ENCODE measurements around the gene NES.
A peak's percentile ranks its signal among the peaks of the same experiment; 100 is the strongest.

The NES gene

DNA sequence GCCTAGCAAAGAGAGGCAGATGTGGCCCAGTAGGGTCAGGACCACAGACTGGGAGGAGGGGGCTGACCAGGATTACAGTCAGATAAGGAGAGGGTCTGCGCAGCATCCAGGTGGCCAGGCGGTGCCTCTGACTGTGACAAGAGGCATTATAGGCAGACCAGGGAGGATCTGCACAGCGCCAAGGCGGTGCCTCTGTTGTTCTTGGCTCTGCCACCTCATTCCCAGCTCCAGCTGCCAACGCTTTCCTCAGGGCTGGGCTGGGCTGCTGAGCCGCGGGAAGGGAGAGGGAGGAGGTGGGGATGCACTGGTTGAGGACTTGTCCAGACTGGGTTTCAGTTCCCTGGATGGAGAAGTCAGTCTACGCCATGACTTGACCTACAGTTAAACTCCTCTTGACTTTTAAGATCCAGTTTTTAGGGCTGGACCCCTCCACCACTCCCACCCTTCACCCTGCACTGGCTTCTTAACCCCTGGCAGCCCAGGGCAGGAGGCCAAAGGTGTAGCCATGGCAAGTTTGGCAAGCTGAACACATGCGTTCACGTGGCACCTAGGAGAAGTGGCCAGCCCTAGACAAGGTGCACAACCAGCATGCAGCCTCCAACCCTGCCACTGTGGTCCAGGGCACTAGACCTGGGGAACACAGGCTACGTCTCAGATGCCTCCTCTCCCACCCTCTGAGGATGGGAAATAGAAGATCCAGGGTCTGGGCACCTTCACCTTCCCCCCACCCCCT lies 32.7 kb upstream of the NES start (continued):
- TF ChIP-seq ZNF112 (tag by site-specific recombination; IDR thresholded peaks at IDR 0.05) (no peak), ZNF302 (tag by site-specific recombination; IDR thresholded peaks at IDR 0.05; ENCODE audit: low read depth) (no peak), ZNF529 (tag by site-specific recombination; IDR thresholded peaks at IDR 0.05; ENCODE audit: insufficient replicate concordance) (no peak), SP7 (tag by site-specific recombination; IDR thresholded peaks at IDR 0.05) (0 out of 2 replicates have a peak, but pooled peaks have one; percentile 34), SCRT2 (tag by site-specific recombination; IDR thresholded peaks at IDR 0.05) (no peak), ZNF2 (tag by site-specific recombination; IDR thresholded peaks at IDR 0.05) (no peak), ZBTB7A (tag by site-specific recombination; IDR thresholded peaks at IDR 0.05; ENCODE audit: low read depth) (no peak), ZNF426 (tag by site-specific recombination; IDR thresholded peaks at IDR 0.05) (no peak), ZNF366 (tag by site-specific recombination; conservative IDR thresholded peaks at IDR 0.05) (no peak), YY2 (tag by site-specific recombination; IDR thresholded peaks at IDR 0.05) (no peak), ZNF530 (tag by site-specific recombination; IDR thresholded peaks at IDR 0.05; ENCODE audit: low read depth) (no peak), ZFHX2 (tag by site-specific recombination; conservative IDR thresholded peaks at IDR 0.05) (0 out of 2 replicates have a peak, but pooled peaks have one; percentile 44), ZNF837 (tag by site-specific recombination; IDR thresholded peaks at IDR 0.05) (no peak), ZNF223 (tag by site-specific recombination; IDR thresholded peaks at IDR 0.05) (no peak), ZNF514 (tag by site-specific recombination; IDR thresholded peaks at IDR 0.05) (no peak), BCL11B (tag by site-specific recombination; IDR thresholded peaks at IDR 0.05; ENCODE audit: low read depth) (no peak), ZNF155 (tag by site-specific recombination; IDR thresholded peaks at IDR 0.05) (no peak), ZNF37A (tag by site-specific recombination; IDR thresholded peaks at IDR 0.05) (no peak), ZNF175 (tag by site-specific recombination; IDR thresholded peaks at IDR 0.05) (no peak), ZNF544 (tag by site-specific recombination; IDR thresholded peaks at IDR 0.05) (no peak), MZF1 (tag by site-specific recombination; IDR thresholded peaks at IDR 0.05; ENCODE audit: borderline replicate concordance) (no peak), ZNF747 (tag by site-specific recombination; IDR thresholded peaks at IDR 0.05) (no peak), KLF10 (tag by site-specific recombination; IDR thresholded peaks at IDR 0.05) (no peak), ZNF292 (tag by site-specific recombination; IDR thresholded peaks at IDR 0.05; ENCODE audit: borderline replicate concordance, low read depth) (no peak), ZNF707 (tag by site-specific recombination; IDR thresholded peaks at IDR 0.05) (no peak)
- TF ChIP-seq, protein P1, sequence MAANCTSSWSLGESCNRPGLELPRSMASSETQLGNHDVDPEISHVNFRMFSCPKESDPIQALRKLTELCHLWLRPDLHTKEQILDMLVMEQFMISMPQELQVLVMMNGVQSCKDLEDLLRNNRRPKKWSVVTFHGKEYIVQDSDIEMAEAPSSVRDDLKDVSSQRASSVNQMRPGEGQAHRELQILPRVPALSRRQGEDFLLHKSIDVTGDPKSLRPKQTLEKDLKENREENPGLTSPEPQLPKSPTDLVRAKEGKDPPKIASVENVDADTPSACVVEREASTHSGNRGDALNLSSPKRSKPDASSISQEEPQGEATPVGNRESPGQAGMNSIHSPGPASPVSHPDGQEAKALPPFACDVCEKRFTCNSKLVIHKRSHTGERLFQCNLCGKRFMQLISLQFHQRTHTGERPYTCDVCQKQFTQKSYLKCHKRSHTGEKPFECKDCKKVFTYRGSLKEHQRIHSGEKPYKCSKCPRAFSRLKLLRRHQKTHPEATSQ (tag by site-specific recombination; IDR thresholded peaks at IDR 0.05): no peak
- TF ChIP-seq, protein P2, sequence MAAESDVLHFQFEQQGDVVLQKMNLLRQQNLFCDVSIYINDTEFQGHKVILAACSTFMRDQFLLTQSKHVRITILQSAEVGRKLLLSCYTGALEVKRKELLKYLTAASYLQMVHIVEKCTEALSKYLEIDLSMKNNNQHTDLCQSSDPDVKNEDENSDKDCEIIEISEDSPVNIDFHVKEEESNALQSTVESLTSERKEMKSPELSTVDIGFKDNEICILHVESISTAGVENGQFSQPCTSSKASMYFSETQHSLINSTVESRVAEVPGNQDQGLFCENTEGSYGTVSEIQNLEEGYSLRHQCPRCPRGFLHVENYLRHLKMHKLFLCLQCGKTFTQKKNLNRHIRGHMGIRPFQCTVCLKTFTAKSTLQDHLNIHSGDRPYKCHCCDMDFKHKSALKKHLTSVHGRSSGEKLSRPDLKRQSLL (tag by site-specific recombination; IDR thresholded peaks at IDR 0.05): peak; percentile 30; the same call in 1 of the 2 replicates
- TF ChIP-seq, protein P3, sequence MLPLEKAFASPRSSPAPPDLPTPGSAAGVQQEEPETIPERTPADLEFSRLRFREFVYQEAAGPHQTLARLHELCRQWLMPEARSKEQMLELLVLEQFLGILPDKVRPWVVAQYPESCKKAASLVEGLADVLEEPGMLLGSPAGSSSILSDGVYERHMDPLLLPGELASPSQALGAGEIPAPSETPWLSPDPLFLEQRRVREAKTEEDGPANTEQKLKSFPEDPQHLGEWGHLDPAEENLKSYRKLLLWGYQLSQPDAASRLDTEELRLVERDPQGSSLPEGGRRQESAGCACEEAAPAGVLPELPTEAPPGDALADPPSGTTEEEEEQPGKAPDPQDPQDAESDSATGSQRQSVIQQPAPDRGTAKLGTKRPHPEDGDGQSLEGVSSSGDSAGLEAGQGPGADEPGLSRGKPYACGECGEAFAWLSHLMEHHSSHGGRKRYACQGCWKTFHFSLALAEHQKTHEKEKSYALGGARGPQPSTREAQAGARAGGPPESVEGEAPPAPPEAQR (tag by site-specific recombination; IDR thresholded peaks at IDR 0.05): no peak
- TF ChIP-seq, protein P4, sequence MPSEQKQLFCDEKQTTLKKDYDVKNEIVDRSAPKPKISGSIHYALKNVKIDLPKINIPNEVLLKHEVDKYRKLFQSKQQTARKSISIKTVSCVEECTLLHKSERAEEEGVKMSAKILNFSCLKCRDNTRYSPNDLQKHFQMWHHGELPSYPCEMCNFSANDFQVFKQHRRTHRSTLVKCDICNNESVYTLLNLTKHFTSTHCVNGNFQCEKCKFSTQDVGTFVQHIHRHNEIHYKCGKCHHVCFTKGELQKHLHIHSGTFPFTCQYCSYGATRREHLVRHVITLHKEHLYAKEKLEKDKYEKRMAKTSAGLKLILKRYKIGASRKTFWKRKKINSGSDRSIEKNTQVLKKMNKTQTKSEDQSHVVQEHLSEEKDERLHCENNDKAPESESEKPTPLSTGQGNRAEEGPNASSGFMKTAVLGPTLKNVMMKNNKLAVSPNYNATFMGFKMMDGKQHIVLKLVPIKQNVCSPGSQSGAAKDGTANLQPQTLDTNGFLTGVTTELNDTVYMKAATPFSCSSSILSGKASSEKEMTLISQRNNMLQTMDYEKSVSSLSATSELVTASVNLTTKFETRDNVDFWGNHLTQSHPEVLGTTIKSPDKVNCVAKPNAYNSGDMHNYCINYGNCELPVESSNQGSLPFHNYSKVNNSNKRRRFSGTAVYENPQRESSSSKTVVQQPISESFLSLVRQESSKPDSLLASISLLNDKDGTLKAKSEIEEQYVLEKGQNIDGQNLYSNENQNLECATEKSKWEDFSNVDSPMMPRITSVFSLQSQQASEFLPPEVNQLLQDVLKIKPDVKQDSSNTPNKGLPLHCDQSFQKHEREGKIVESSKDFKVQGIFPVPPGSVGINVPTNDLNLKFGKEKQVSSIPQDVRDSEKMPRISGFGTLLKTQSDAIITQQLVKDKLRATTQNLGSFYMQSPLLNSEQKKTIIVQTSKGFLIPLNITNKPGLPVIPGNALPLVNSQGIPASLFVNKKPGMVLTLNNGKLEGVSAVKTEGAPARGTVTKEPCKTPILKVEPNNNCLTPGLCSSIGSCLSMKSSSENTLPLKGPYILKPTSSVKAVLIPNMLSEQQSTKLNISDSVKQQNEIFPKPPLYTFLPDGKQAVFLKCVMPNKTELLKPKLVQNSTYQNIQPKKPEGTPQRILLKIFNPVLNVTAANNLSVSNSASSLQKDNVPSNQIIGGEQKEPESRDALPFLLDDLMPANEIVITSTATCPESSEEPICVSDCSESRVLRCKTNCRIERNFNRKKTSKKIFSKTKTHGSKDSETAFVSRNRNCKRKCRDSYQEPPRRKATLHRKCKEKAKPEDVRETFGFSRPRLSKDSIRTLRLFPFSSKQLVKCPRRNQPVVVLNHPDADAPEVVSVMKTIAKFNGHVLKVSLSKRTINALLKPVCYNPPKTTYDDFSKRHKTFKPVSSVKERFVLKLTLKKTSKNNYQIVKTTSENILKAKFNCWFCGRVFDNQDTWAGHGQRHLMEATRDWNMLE (tag by site-specific recombination; conservative IDR thresholded peaks at IDR 0.05; ENCODE audit: low read depth): no peak
- TF ChIP-seq, protein P5, sequence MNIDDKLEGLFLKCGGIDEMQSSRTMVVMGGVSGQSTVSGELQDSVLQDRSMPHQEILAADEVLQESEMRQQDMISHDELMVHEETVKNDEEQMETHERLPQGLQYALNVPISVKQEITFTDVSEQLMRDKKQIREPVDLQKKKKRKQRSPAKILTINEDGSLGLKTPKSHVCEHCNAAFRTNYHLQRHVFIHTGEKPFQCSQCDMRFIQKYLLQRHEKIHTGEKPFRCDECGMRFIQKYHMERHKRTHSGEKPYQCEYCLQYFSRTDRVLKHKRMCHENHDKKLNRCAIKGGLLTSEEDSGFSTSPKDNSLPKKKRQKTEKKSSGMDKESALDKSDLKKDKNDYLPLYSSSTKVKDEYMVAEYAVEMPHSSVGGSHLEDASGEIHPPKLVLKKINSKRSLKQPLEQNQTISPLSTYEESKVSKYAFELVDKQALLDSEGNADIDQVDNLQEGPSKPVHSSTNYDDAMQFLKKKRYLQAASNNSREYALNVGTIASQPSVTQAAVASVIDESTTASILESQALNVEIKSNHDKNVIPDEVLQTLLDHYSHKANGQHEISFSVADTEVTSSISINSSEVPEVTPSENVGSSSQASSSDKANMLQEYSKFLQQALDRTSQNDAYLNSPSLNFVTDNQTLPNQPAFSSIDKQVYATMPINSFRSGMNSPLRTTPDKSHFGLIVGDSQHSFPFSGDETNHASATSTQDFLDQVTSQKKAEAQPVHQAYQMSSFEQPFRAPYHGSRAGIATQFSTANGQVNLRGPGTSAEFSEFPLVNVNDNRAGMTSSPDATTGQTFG (tag by site-specific recombination; IDR thresholded peaks at IDR 0.05; ENCODE audit: borderline replicate concordance): no peak

Measured in HEK293 (cell line).